ENCODE results near the gene CLPSL2.

CLPSL2 gene

DNA sequence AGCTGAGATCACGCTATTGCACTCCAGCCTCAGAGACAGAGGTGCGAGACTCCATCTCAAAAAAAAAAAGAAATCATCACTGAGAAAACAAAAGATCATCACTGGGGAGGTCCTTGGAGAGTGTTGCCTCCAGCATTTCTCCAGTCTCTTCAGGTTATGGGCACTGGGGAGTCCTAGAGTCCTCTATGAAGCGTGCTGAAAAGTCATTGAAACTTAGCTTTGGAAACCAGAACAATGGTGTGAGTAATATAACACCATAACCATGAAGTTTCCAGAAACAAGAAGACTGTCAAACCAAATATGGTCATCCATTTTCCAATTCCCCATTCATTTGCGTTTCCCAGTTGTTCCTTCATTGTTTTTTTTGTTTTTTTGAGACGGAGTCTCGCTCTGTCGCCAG, 25.8 kb upstream of the CLPSL2 start:
- Histone ChIP-seq H3K4me2 (ENCODE audit: low read length) (no peak overlapping the region), H2AFZ (ENCODE audit: insufficient read depth, low read length, poor library complexity) (no peak overlapping the region), H3K4ac (ENCODE audit: low read depth, low read length) (no peak overlapping the region), H3K4me3 (ENCODE audit: low read depth, low read length) (no peak overlapping the region), H4K8ac (ENCODE audit: low read depth, low read length) (no peak overlapping the region), H2BK12ac (ENCODE audit: low read length) (no peak overlapping the region), H3K36me3 (ENCODE audit: control insufficient read depth in 1 of 2, insufficient read depth in 2 of 2, low read length in 2 of 2) (no peaks in the 10 kb centered on the region), H3K27ac (ENCODE audit: low read depth, low read length) (no peak overlapping the region), H3K9ac (ENCODE audit: low read length) (no peak overlapping the region), H3K23ac (ENCODE audit: low read length) (no peak overlapping the region), H3K27me3 (ENCODE audit: insufficient read depth, low read length) (no peaks in the 10 kb centered on the region), H3K9me3 (ENCODE audit: insufficient read depth, low read depth, low read length) (no peaks in the 10 kb centered on the region), H2BK120ac (ENCODE audit: insufficient read depth, low read length, poor library complexity) (no peak overlapping the region), H3K79me1 (ENCODE audit: low read length) (no peaks in the 10 kb centered on the region), H3K4me1 (ENCODE audit: control insufficient read depth in 1 of 2, insufficient read depth in 2 of 2, low read length in 2 of 2) (no peaks in the 10 kb centered on the region), H4K12ac (ENCODE audit: low read depth, low read length) (no peak overlapping the region), H2BK5ac (ENCODE audit: low read depth, low read length, poor library complexity) (no peak overlapping the region), H2AK5ac (ENCODE audit: low read length) (no peak overlapping the region), H3K79me2 (ENCODE audit: control insufficient read depth, insufficient read depth, low read length, poor library complexity) (no peaks in the 10 kb centered on the region), H3K18ac (ENCODE audit: low read length) (no peak overlapping the region), H3K14ac (ENCODE audit: low read length) (no peak overlapping the region), H4K91ac (ENCODE audit: low read depth, low read length) (no peak overlapping the region)
- no CpG with 5 or more reads among the region's 7 CpGs for WGBS (ENCODE audit: extremely low coverage, insufficient coverage, insufficient read length)
- DNase-seq: no peak

DNA sequence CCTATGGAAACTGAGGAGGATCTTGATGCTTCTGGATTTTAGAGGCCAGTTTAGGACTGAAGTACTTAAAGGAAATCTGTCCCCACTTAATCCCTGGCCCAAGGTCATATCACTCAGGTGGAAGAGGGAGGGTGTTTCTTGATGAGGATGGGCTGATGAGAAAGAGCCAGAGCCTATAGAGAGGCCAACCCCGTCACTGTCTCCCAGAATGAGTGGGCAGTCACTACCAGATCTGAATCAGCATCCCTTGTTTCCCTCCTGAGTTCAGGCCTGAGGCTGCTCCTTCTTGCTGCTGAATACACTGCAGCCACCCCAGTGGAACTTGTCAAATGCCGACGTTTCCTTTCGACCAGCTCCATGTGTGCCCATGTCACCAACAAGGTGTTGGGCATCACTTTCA, 24.8 kb upstream of the CLPSL2 start:
- Histone ChIP-seq H4K8ac (ENCODE audit: low read depth, low read length) (no peak overlapping the region), H3K4me2 (ENCODE audit: low read length) (no peak overlapping the region), H3K23ac (ENCODE audit: low read length) (no peak overlapping the region), H3K9ac (ENCODE audit: low read length) (no peak overlapping the region), H4K12ac (ENCODE audit: low read depth, low read length) (no peak overlapping the region), H3K9me3 (ENCODE audit: insufficient read depth, low read depth, low read length) (no peaks in the 10 kb centered on the region), H2BK5ac (ENCODE audit: low read depth, low read length, poor library complexity) (no peak overlapping the region), H2AFZ (ENCODE audit: insufficient read depth, low read length, poor library complexity) (no peak overlapping the region), H3K79me1 (ENCODE audit: low read length) (no peaks in the 10 kb centered on the region), H3K14ac (ENCODE audit: low read length) (no peak overlapping the region), H3K27me3 (ENCODE audit: insufficient read depth, low read length) (no peaks in the 10 kb centered on the region), H3K4me3 (ENCODE audit: low read depth, low read length) (no peak overlapping the region), H2BK120ac (ENCODE audit: insufficient read depth, low read length, poor library complexity) (no peak overlapping the region), H3K4ac (ENCODE audit: low read depth, low read length) (no peak overlapping the region), H3K18ac (ENCODE audit: low read length) (no peak overlapping the region), H3K36me3 (ENCODE audit: control insufficient read depth in 1 of 2, insufficient read depth in 2 of 2, low read length in 2 of 2) (no peaks in the 10 kb centered on the region), H3K79me2 (ENCODE audit: control insufficient read depth, insufficient read depth, low read length, poor library complexity) (no peaks in the 10 kb centered on the region), H3K4me1 (ENCODE audit: control insufficient read depth in 1 of 2, insufficient read depth in 2 of 2, low read length in 2 of 2) (no peaks in the 10 kb centered on the region), H4K91ac (ENCODE audit: low read depth, low read length) (no peak overlapping the region), H2AK5ac (ENCODE audit: low read length) (no peak overlapping the region), H2BK12ac (ENCODE audit: low read length) (no peak overlapping the region), H3K27ac (ENCODE audit: low read depth, low read length) (no peak overlapping the region)
- WGBS (ENCODE audit: extremely low coverage, insufficient coverage, insufficient read length): no CpG with 5 or more reads among the region's 4 CpGs
- DNase-seq: no peak

DNA sequence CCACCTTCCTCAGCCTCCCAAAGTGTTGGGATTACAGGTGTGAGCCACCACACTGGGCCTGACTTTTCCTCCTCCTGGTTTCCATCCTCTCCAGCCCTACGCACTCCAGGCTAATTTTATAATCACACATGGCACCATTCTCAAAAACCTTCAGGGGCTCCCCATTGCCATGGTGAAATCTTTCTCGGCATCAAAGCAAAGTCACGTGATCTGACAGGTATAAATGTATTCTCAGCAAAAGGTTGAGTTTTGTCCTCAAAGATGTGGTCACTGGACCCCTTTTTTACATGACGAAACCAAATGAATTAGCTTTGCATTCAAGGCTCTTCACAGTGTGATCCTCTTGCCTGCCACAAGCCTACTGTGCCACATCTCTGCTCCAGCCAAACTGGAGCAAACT, 24.1 kb upstream of the CLPSL2 start:
- Histone ChIP-seq H4K91ac (ENCODE audit: low read depth, low read length) (no peak overlapping the region), H3K79me2 (ENCODE audit: control insufficient read depth, insufficient read depth, low read length, poor library complexity) (no peaks in the 10 kb centered on the region), H3K4me1 (ENCODE audit: control insufficient read depth in 1 of 2, insufficient read depth in 2 of 2, low read length in 2 of 2) (no peaks in the 10 kb centered on the region), H3K4me3 (ENCODE audit: low read depth, low read length) (no peak overlapping the region), H3K79me1 (ENCODE audit: low read length) (no peaks in the 10 kb centered on the region), H2BK120ac (ENCODE audit: insufficient read depth, low read length, poor library complexity) (no peak overlapping the region), H3K23ac (ENCODE audit: low read length) (no peak overlapping the region), H3K9ac (ENCODE audit: low read length) (no peak overlapping the region), H3K14ac (ENCODE audit: low read length) (no peak overlapping the region), H3K18ac (ENCODE audit: low read length) (no peak overlapping the region), H2BK5ac (ENCODE audit: low read depth, low read length, poor library complexity) (no peak overlapping the region), H3K4me2 (ENCODE audit: low read length) (no peak overlapping the region), H2BK12ac (ENCODE audit: low read length) (no peak overlapping the region), H3K4ac (ENCODE audit: low read depth, low read length) (no peak overlapping the region), H4K8ac (ENCODE audit: low read depth, low read length) (no peak overlapping the region), H3K27me3 (ENCODE audit: insufficient read depth, low read length) (no peaks in the 10 kb centered on the region), H3K9me3 (ENCODE audit: insufficient read depth, low read depth, low read length) (no peaks in the 10 kb centered on the region), H4K12ac (ENCODE audit: low read depth, low read length) (no peak overlapping the region), H3K36me3 (ENCODE audit: control insufficient read depth in 1 of 2, insufficient read depth in 2 of 2, low read length in 2 of 2) (no peaks in the 10 kb centered on the region), H3K27ac (ENCODE audit: low read depth, low read length) (no peak overlapping the region), H2AFZ (ENCODE audit: insufficient read depth, low read length, poor library complexity) (no peak overlapping the region), H2AK5ac (ENCODE audit: low read length) (no peak overlapping the region)
- no CpG with 5 or more reads among the region's 4 CpGs for WGBS (ENCODE audit: extremely low coverage, insufficient coverage, insufficient read length)
- no peak for DNase-seq

DNA sequence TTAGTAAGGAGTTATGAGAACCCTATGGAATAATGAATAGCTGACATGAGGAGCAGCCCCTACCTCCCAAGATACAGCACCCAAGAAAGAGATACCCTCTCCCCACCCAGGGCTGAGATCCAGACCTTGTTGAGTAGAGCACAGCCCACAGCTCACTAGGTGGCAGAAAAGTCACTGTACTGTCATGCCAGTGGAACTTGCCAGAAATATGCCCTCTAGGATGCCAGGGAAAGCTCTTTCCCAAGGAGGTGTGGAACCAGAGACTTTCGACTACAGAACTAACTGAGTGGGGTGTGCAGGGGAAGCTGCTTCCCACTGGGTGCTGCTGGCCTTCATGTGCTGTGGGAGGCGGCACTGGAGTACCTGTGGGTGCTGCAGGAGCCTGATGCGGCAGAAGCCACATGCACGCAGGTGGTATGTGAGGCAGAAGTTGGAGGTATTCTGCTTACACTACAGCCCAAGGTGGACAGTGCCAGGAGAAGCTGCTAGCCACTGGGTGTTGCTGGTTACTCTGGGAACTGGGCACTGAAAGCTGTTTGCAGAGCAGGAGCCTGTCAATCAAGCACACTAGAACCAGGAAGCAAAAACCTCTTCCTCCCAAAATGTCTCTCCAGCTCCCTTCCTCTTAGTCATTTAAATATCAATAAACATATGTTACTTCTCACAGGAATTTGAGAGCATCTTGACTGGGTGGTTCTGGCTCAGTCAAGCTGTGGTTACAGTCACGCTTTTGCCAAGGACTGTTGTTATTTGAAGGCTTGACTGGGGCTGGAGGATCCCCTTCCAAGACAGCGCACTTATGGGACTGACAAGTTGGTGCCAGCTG, 21.7 kb upstream of the CLPSL2 start:
- no peak overlapping the region for H4K12ac ChIP-seq (ENCODE audit: low read depth, low read length)
- no peak overlapping the region for H4K91ac ChIP-seq (ENCODE audit: low read depth, low read length)
- no peaks in the 10 kb centered on the region for H3K79me1 ChIP-seq (ENCODE audit: low read length)
- no CpG with 5 or more reads among the region's 6 CpGs for WGBS (ENCODE audit: extremely low coverage, insufficient coverage, insufficient read length)
- H3K27me3 ChIP-seq (ENCODE audit: insufficient read depth, low read length): no peaks in the 10 kb centered on the region
- no peak overlapping the region for H2AFZ ChIP-seq (ENCODE audit: insufficient read depth, low read length, poor library complexity)
- no peak overlapping the region for H2BK12ac ChIP-seq (ENCODE audit: low read length)
- no peak overlapping the region for H3K4me2 ChIP-seq (ENCODE audit: low read length)
- no peak overlapping the region for H2BK120ac ChIP-seq (ENCODE audit: insufficient read depth, low read length, poor library complexity)
- peak overlapping the region; percentile 40 for H3K4me3 ChIP-seq (ENCODE audit: low read depth, low read length)
- H3K79me2 ChIP-seq (ENCODE audit: control insufficient read depth, insufficient read depth, low read length, poor library complexity): no peaks in the 10 kb centered on the region
- no peak overlapping the region for H3K23ac ChIP-seq (ENCODE audit: low read length)
- no peak overlapping the region for H3K27ac ChIP-seq (ENCODE audit: low read depth, low read length)
- no peak for DNase-seq
- H2BK5ac ChIP-seq (ENCODE audit: low read depth, low read length, poor library complexity): no peak overlapping the region
- no peaks in the 10 kb centered on the region for H3K9me3 ChIP-seq (ENCODE audit: insufficient read depth, low read depth, low read length)
- H3K36me3 ChIP-seq (ENCODE audit: control insufficient read depth in 1 of 2, insufficient read depth in 2 of 2, low read length in 2 of 2): no peaks in the 10 kb centered on the region
- no peak overlapping the region for H3K9ac ChIP-seq (ENCODE audit: low read length)
- no peak overlapping the region for H3K4ac ChIP-seq (ENCODE audit: low read depth, low read length)
- H2AK5ac ChIP-seq (ENCODE audit: low read length): no peak overlapping the region
- H3K18ac ChIP-seq (ENCODE audit: low read length): no peak overlapping the region
- no peak overlapping the region for H4K8ac ChIP-seq (ENCODE audit: low read depth, low read length)
- no peak overlapping the region for H3K14ac ChIP-seq (ENCODE audit: low read length)
- H3K4me1 ChIP-seq (ENCODE audit: control insufficient read depth in 1 of 2, insufficient read depth in 2 of 2, low read length in 2 of 2): no peaks in the 10 kb centered on the region

All from trophoblast cell (in vitro differentiated cells and primary cell).